GM12878 (cell line): Measurements from ENCODE around the gene PRODH. TPM values are rescaled to one million over a fixed set of nuclear protein-coding genes. Genes with fewer than 3 reads are reported as not detected.

Experiments
- NR2C1 ChIP-seq: fragments of 450-650 bp; IDR thresholded peaks from 2 replicates; pipeline ENCODE4 v1.6.1; 2017; ENCODE audit warnings: antibody characterized with exemption, mild to moderate bottlenecking, moderate library complexity
- SMAD1 ChIP-seq: fragments of 450-650 bp; IDR thresholded peaks from 2 replicates; pipeline ENCODE4 v1.6.1; 2018; ENCODE audit warnings: mild to moderate bottlenecking, low read depth; ENCODE audit not compliant: partially characterized antibody
- polyA plus RNA-seq, 11 experiments: library from polyadenylated mRNA; depleted of rRNA in 4 of 11; unstranded in 6 of 11; stranded (reverse) in 5 of 11; fragments of >200 nt; fragmentation: Nextera tagmentation in 4 of 11; fragmentation: Illumina TruSeq in 1 of 11; extraction: Ambion mirVana in 4 of 11; extraction: Trizol in 1 of 11; gene quantifications; 1 replicate in 1 of 11; 2 replicates in 10 of 11; pipeline versions ENCODE4 v1.2.1 to v1.2.3, GENCODE V29; 2011 to 2016; ENCODE audit warnings: inconsistent platforms in 2 of 11, missing spikeins in 2 of 11, low read depth in 1 of 11
- total RNA-seq, 4 experiments: library from RNA; depleted of rRNA in 3 of 4; stranded (reverse); fragments of >200 nt in 3 of 4; fragmentation: Illumina TruSeq in 1 of 4; extraction: Trizol in 1 of 4; gene quantifications; 2 replicates each; pipeline versions ENCODE4 v1.2.1 to v1.2.3, GENCODE V29; 2013 to 2021
- TF ChIP-seq, protein P1 (sequence below): fragments of 450-650 bp; IDR thresholded peaks from 2 replicates; pipeline ENCODE4 v1.6.1; 2017; ENCODE audit warnings: mild to moderate bottlenecking, moderate library complexity
- TF ChIP-seq, protein P2 (sequence below): IDR thresholded peaks from 2 replicates; pipeline ENCODE4 v1.6.1; 2011; ENCODE audit warnings: borderline replicate concordance, low read depth, mild to moderate bottlenecking, moderate library complexity, low read length; ENCODE audit not compliant: insufficient read depth, poor library complexity, severe bottlenecking
- TF ChIP-seq, protein P3 (sequence below): IDR thresholded peaks from 2 replicates; pipeline ENCODE4 v1.6.1; 2011; ENCODE audit warnings: low read depth, low read length, improper control_type of control experiment, borderline replicate concordance

Gene PRODH
- total and polyA plus RNA-seq, 10 of the 15 experiments (the other 5 are each of a cell fraction or from before 2014, with no cell fraction given), result 0.03 to 0.10 (median 0.07) TPM; not detected in 6

DNA sequence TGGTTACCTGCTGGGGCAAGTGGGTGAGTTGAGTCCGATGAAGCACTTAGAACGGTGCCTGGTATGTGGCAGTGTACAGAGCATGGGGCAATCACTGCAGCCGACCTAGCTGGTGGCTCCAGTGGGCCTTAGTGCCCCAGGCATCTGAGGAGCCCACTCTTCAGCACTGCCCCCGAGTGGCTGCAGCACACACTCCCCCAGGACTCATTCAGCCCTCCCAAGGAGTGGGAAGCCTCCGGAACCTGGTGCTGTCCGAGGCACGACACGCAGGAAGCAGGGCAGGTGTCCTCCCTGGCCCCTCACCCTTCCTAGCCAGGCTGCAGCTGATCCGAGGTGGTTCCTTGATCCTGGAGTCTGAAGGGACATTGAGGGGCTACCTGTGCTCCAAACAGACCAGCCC is 42.4 kb upstream of the PRODH start (continued):
- TF ChIP-seq NR2C1 (no peak), SMAD1 (no peak)
- TF ChIP-seq, protein P1, sequence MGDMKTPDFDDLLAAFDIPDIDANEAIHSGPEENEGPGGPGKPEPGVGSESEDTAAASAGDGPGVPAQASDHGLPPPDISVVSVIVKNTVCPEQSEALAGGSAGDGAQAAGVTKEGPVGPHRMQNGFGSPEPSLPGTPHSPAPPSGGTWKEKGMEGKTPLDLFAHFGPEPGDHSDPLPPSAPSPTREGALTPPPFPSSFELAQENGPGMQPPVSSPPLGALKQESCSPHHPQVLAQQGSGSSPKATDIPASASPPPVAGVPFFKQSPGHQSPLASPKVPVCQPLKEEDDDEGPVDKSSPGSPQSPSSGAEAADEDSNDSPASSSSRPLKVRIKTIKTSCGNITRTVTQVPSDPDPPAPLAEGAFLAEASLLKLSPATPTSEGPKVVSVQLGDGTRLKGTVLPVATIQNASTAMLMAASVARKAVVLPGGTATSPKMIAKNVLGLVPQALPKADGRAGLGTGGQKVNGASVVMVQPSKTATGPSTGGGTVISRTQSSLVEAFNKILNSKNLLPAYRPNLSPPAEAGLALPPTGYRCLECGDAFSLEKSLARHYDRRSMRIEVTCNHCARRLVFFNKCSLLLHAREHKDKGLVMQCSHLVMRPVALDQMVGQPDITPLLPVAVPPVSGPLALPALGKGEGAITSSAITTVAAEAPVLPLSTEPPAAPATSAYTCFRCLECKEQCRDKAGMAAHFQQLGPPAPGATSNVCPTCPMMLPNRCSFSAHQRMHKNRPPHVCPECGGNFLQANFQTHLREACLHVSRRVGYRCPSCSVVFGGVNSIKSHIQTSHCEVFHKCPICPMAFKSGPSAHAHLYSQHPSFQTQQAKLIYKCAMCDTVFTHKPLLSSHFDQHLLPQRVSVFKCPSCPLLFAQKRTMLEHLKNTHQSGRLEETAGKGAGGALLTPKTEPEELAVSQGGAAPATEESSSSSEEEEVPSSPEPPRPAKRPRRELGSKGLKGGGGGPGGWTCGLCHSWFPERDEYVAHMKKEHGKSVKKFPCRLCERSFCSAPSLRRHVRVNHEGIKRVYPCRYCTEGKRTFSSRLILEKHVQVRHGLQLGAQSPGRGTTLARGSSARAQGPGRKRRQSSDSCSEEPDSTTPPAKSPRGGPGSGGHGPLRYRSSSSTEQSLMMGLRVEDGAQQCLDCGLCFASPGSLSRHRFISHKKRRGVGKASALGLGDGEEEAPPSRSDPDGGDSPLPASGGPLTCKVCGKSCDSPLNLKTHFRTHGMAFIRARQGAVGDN, result no peak
- TF ChIP-seq, protein P2, sequence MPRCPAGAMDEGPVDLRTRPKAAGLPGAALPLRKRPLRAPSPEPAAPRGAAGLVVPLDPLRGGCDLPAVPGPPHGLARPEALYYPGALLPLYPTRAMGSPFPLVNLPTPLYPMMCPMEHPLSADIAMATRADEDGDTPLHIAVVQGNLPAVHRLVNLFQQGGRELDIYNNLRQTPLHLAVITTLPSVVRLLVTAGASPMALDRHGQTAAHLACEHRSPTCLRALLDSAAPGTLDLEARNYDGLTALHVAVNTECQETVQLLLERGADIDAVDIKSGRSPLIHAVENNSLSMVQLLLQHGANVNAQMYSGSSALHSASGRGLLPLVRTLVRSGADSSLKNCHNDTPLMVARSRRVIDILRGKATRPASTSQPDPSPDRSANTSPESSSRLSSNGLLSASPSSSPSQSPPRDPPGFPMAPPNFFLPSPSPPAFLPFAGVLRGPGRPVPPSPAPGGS, result no peak
- TF ChIP-seq, protein P3, sequence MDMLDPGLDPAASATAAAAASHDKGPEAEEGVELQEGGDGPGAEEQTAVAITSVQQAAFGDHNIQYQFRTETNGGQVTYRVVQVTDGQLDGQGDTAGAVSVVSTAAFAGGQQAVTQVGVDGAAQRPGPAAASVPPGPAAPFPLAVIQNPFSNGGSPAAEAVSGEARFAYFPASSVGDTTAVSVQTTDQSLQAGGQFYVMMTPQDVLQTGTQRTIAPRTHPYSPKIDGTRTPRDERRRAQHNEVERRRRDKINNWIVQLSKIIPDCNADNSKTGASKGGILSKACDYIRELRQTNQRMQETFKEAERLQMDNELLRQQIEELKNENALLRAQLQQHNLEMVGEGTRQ, result no peak
